ENCODE data around the gene EIF3K. TPM values are rescaled to one million over a fixed set of nuclear protein-coding genes. Genes with fewer than 3 reads are reported as not detected.

Gene EIF3K
- total and polyA plus RNA-seq, 7 donors: 367 to 984 (median 470) TPM

DNA sequence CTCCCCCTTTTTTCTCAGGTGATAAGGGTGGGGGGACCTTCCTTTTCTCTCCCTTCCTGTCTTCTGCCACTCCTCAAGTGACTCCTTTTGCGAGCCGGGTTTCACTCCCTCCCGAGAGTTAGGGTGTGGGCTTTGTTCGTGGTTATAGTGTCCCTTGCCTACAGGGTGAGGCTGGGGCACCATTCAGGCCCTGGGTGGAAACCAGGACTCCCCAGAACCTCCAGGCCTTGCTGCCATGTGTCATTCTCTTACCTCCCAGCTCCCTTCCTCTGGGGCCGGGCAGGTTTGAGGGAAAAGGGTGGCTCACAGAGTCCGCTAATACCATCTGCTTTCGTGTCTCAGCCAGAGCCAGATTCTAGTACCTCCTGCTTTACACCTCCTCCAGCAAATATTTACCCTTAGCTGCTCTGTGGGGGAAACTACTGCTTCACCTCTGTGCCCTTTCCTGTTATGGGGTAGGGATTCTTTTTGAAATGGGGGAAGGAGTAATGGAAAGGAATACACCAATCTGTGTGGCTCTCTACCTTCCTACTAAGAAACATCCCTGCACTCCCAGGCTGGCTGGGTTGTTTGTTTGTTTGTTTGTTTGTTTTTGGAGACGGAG is 31.3 kb downstream of the EIF3K start:
- no peaks in the 10 kb centered on the region for H3K27me3 ChIP-seq (ENCODE audit: insufficient read depth in 3 of 3, low read length in 2 of 3)
- H3K36me3 ChIP-seq (ENCODE audit: insufficient read depth in 1 of 2, low read depth in 1 of 2): no peaks in the 10 kb centered on the region
- peak overlapping the region; percentile 86 for H3K4me3 ChIP-seq
- 9 to 24% (median 14%) methylated on average over 8 of the region's 8 CpGs for WGBS, 3 donors
- intact Hi-C loops (cut with DNase I): loop anchor here (5.0 kb wide), 2 partner anchors 42 to 67 kb away; no protein-coding TSS in a partner anchor
- H3K27ac ChIP-seq: peak overlapping the region; percentile 95
- ATAC-seq (no peak), DNase-seq (no peak)
- TF ChIP-seq, protein P1, sequence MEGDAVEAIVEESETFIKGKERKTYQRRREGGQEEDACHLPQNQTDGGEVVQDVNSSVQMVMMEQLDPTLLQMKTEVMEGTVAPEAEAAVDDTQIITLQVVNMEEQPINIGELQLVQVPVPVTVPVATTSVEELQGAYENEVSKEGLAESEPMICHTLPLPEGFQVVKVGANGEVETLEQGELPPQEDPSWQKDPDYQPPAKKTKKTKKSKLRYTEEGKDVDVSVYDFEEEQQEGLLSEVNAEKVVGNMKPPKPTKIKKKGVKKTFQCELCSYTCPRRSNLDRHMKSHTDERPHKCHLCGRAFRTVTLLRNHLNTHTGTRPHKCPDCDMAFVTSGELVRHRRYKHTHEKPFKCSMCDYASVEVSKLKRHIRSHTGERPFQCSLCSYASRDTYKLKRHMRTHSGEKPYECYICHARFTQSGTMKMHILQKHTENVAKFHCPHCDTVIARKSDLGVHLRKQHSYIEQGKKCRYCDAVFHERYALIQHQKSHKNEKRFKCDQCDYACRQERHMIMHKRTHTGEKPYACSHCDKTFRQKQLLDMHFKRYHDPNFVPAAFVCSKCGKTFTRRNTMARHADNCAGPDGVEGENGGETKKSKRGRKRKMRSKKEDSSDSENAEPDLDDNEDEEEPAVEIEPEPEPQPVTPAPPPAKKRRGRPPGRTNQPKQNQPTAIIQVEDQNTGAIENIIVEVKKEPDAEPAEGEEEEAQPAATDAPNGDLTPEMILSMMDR (IDR thresholded peaks at IDR 0.05): no peak
- H3K9me3 ChIP-seq: no peaks in the 10 kb centered on the region
- peaks cover 60% of the 10 kb centered on the region for H3K4me1 ChIP-seq

DNA sequence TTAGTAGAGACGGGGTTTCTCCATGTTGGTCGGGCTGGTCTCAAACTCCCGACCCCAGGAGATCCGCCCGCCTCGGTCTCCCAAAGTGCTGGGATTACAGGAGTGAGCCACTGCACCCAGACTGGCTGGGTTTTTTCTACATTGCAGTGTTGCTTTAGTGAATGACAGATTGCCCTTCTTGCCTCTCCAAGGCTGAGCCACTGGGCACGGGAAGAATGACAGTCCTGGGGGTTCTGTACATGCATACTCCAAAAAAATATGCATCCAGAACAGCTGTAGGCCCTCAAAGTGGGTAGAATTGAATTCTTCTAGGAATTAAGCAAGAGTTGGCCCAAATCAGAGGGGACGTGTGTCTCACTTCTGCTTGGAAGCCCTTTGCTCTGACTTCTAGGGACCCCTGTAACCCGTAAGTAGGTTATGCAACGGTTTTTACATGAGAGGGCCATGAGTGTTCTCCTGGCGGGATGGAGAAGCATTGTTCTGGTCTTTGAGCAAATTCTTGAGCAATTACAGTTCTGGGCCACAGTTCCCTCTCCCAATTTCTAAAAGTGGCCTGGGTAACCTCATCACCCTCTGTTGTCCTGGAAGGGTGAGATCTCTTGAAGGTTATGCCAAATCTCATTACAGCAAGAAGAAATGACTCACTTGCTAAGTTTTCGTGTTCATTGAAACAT is 32.1 kb downstream of the EIF3K start:
- WGBS, 3 donors: 44 to 60% (median 44%) methylated on average over 12 of the region's 12 CpGs
- Histone ChIP-seq H3K27me3 (ENCODE audit: insufficient read depth in 3 of 3, low read length in 2 of 3) (no peaks in the 10 kb centered on the region), H3K36me3 (ENCODE audit: insufficient read depth in 1 of 2, low read depth in 1 of 2) (no peaks in the 10 kb centered on the region), H3K9me3 (no peaks in the 10 kb centered on the region), H3K4me1 (peaks cover 67% of the 10 kb centered on the region), H3K4me3 (peak overlapping the region; percentile 86), H3K27ac (peak overlapping the region; percentile 95)
- ATAC-seq (peak; percentile 39 to 69 (median 58)), DNase-seq (no peak)
- TF ChIP-seq, protein P1 (IDR thresholded peaks at IDR 0.05): no peak
- intact Hi-C loops (cut with DNase I): loop anchor here (5.0 kb wide), 2 partner anchors 41 to 66 kb away; no protein-coding TSS in a partner anchor

DNA sequence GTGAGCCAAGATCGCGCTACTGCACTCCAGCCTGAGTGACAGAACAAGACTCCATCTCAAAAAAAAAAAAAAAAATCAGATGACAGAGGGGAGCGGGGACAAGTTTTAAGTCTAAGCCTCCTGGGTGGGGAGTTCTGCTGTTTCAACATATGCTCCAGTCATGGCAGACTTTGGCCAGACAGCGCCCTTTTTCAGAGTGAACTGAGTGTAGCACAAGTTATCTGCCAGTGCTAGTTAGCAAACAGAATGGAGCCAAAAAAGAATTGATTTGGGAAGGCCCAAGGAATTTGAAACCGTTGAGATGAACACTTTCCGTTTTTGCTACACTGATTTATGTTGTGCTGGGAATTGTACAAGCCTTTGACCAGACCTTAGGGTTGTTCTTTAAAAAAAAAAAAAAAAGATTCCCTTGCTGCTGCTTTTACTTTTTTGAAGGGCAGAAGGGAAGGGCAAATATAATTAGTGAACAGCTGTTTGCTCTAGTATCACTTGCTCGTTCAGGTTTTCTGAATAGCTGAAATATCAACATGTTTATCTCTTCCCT is 34.1 kb downstream of the EIF3K start:
- intact Hi-C loops (cut with DNase I): loop anchor here (5.0 kb wide), 2 partner anchors 39 to 64 kb away; no protein-coding TSS in a partner anchor
- ATAC-seq: peak in 1 of 4 donors; percentile 25
- H3K4me3 ChIP-seq: peak overlapping the region; percentile 86
- 13 to 22% (median 15%) methylated on average over 7 of the region's 7 CpGs for WGBS, 3 donors
- H3K27ac ChIP-seq: peak overlapping the region; percentile 95
- H3K4me1 ChIP-seq: peaks cover 88% of the 10 kb centered on the region
- no peaks in the 10 kb centered on the region for H3K36me3 ChIP-seq (ENCODE audit: insufficient read depth in 1 of 2, low read depth in 1 of 2)
- no peaks in the 10 kb centered on the region for H3K9me3 ChIP-seq
- H3K27me3 ChIP-seq (ENCODE audit: insufficient read depth in 3 of 3, low read length in 2 of 3): no peaks in the 10 kb centered on the region
- TF ChIP-seq, protein P1 (IDR thresholded peaks at IDR 0.05): no peak
- DNase-seq: no peak

DNA sequence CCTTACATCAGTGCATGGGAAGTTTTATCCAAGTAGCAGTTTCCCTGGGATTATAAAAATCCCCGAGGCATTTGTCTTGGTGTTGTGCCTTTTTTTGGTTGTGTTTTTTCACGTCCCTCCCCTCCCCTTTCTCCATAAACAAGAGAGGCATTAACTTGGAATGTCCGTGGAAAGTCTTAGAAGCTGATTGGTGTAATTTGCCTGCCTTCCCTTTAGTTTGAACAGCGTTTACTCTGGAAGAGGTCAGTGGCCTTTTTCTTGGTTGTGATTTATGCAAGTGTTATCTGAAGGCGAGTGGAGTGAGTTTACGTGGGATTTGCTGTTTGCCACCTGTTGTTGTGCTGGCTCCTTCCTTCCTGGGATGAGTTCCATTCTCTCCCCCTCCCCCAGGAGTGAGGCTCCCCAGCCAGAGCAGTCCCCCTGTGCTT is 35.7 kb downstream of the EIF3K start:
- H3K27me3 ChIP-seq (ENCODE audit: insufficient read depth in 3 of 3, low read length in 2 of 3): no peaks in the 10 kb centered on the region
- DNase-seq (no peak), ATAC-seq (peak in 1 of 4 donors; percentile 35)
- no peaks in the 10 kb centered on the region for H3K36me3 ChIP-seq (ENCODE audit: insufficient read depth in 1 of 2, low read depth in 1 of 2)
- peaks cover 100% of the 10 kb centered on the region for H3K4me1 ChIP-seq
- H3K9me3 ChIP-seq: no peaks in the 10 kb centered on the region
- H3K27ac ChIP-seq: peak overlapping the region; percentile 95
- intact Hi-C loops (cut with DNase I): loop anchor here (5.0 kb wide), 2 partner anchors 38 to 63 kb away; no protein-coding TSS in a partner anchor
- TF ChIP-seq, protein P1 (IDR thresholded peaks at IDR 0.05): no peak
- H3K4me3 ChIP-seq: peak overlapping the region; percentile 86
- WGBS, 3 donors: 6 to 9% (median 8%) methylated on average over 6 of the region's 6 CpGs
